ENCODE measurements around the gene GPN2.

The GPN2 gene

DNA sequence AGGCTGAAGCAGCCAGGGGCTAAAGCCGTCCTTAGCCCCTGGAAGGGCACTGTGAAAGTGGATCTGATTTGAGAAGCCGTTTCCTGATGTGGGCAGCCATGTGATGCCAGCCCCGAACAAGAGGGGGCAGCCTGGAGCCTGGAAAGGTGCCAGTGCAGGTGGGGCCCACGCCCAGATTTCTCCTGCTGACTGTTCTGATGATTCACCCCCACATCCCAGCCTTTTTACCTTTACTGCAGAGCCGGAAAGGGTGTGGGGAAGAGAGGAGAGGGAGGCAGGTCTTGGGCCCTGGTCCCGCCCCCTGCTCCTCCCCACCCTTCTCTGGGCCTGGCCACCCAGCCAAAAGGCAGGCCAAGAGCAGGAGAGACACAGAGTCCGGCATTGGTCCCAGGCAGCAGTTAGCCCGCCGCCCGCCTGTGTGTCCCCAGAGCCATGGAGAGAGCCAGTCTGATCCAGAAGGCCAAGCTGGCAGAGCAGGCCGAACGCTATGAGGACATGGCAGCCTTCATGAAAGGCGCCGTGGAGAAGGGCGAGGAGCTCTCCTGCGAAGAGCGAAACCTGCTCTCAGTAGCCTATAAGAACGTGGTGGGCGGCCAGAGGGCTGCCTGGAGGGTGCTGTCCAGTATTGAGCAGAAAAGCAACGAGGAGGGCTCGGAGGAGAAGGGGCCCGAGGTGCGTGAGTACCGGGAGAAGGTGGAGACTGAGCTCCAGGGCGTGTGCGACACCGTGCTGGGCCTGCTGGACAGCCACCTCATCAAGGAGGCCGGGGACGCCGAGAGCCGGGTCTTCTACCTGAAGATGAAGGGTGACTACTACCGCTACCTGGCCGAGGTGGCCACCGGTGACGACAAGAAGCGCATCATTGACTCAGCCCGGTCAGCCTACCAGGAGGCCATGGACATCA lies 27.1 kb downstream of the GPN2 start, which contains the start of gene SFN:
TSS of gene SFN (plus strand) at position 369 of the 904 bp plus-strand sequence. CDS start at position 433, 64 bp downstream.
- DNase-seq (ENCODE audit: low read depth), result no peak
- H3K4me3 ChIP-seq (ENCODE audit: low read length), result peak within 1 kb of the TSS; percentile 76
- TF ChIP-seq, protein P1, sequence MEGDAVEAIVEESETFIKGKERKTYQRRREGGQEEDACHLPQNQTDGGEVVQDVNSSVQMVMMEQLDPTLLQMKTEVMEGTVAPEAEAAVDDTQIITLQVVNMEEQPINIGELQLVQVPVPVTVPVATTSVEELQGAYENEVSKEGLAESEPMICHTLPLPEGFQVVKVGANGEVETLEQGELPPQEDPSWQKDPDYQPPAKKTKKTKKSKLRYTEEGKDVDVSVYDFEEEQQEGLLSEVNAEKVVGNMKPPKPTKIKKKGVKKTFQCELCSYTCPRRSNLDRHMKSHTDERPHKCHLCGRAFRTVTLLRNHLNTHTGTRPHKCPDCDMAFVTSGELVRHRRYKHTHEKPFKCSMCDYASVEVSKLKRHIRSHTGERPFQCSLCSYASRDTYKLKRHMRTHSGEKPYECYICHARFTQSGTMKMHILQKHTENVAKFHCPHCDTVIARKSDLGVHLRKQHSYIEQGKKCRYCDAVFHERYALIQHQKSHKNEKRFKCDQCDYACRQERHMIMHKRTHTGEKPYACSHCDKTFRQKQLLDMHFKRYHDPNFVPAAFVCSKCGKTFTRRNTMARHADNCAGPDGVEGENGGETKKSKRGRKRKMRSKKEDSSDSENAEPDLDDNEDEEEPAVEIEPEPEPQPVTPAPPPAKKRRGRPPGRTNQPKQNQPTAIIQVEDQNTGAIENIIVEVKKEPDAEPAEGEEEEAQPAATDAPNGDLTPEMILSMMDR (conservative IDR thresholded peaks at IDR 0.05; ENCODE audit: low read length), result 0 out of 2 replicates have a peak, but pooled peaks have one; percentile 10

DNA sequence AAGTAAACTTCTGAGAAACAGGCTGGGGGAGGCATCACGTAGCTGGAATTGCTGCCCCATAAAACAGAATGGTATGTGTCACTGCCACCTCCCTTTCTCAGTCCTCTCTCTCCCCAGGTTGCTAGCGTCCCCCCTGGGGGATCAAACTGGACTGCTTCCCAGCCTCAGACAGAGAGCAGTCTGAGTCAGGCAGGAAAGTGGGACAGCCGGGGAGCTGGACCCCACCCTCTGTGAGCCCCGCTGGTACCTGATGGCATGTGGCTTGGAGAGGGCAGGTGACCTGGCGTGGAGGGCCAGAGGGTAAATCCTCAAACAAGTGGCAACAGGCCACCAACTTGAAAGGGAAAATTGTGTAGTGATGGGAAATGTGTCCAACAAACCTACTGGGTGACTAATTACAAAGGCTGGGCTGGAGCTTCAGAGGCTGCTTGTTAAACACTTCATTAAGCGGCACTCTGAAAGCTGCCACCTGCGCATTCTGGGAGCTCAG lies 28.1 kb downstream of the GPN2 start:
- DNase-seq (ENCODE audit: low read depth), result no peak
- no peak overlapping the region for H3K4me3 ChIP-seq (ENCODE audit: low read length)
- TF ChIP-seq, protein P1 (conservative IDR thresholded peaks at IDR 0.05; ENCODE audit: low read length), result no peak

DNA sequence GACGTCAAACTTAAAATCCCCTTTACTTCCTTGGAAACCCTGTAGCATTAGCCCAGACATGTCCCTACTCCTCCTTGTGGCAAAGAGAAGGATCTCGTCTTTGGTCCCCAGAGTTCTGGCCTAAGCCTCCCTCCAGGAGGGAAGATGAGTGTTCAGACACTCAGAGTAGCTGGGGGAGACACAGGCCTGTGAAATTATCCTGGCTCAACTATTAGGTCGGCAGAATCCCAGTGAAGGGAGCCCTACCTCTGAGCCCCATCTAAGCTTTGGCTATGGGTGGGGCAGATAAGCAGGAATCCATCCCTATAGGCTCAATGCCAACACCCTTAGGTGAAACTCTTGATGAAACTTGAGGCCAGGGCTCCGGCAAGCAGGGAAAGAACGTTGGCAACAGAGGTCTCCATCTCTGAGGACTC lies 28.8 kb downstream of the GPN2 start:
- DNase-seq (ENCODE audit: low read depth), result peak; percentile 42
- TF ChIP-seq, protein P1 (conservative IDR thresholded peaks at IDR 0.05; ENCODE audit: low read length), result peak; percentile 41
- H3K4me3 ChIP-seq (ENCODE audit: low read length), result no peak overlapping the region

DNA sequence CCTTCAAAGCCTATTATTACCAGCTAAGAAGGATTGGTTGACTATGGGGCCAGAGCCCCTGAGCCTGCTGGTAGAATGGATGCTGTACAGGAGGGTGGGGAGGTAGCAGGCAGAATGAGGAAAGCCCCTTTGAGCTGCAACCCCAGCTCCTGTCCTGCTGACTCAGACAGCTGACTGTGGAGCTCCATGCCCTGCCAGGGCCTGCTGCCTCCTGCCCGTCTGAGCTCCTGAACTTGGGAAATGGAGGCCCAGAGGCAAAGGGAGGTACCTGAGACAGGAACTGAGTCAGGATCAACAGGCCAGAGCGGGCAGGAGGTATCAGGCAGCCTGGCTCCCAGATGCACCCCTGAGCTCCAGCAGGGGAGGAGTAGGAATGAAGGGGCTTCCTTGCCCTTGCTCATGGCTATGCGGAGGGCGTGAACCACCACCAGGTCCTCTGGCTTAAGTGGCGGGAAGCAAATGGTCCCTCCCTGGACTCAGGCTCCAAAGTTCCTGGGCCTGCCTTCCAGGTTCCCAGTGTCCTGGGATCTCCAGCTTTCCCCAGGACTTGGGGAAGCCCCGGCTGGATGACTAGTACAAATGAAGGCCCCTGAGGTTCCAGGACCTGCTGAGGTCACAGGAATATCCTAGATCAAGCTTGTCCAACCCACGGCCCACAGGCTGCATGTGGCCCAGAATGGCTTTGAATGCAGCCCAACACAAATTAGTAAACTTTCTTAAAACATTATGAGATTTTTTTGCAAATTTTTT lies 31.0 kb downstream of the GPN2 start:
- no peak overlapping the region for H3K4me3 ChIP-seq (ENCODE audit: low read length)
- DNase-seq (ENCODE audit: low read depth), result no peak
- TF ChIP-seq, protein P1 (conservative IDR thresholded peaks at IDR 0.05; ENCODE audit: low read length), result no peak

- DNase-seq (ENCODE audit: low read depth), result peak; percentile 27
- H3K4me3 ChIP-seq (ENCODE audit: low read length), result no peak overlapping the region
- TF ChIP-seq, protein P1 (conservative IDR thresholded peaks at IDR 0.05; ENCODE audit: low read length), result no peak
Measured at GRCh38 chr1:26858160-26858559, 31.9 kb downstream of the GPN2 start.

DNA sequence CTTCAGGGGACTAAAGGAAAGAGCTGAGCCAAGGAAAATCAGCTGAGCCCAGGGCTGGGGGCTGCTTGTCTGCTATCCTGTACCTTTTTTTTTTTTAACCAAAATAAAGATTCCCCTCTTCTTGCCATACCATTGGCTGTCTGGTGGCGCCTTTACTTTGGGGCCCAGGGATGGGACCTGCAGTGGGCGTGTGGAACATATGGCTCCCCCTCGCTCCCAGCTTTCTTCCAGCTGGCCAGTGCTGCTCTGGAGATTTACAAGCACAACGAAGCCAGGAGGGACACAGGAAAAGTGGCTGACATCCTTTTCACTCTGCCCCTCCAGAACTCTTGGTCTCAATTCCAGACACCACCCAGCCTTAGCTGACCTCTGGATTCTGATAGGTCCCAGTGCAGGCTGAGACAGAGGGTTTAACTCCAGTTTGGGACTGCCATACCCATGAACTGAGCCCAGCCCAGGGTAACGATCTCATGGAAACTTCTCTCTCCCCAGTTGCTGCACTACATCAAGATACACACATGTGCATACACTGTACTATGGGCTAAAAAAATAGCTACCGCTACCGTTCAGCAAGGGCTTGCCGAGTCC lies 32.5 kb downstream of the GPN2 start:
- no peak for DNase-seq (ENCODE audit: low read depth)
- no peak overlapping the region for H3K4me3 ChIP-seq (ENCODE audit: low read length)
- TF ChIP-seq, protein P1 (conservative IDR thresholded peaks at IDR 0.05; ENCODE audit: low read length), result no peak

Data from AG10803 (cell line).